HG03025 (cell line): ENCODE data around the gene KCNJ12.
"Not testable (repeated sequence)": the region's sequence is repeated elsewhere in the genome, so short reads cannot be mapped to it uniquely, and the experiment has no call there.

Source experiments
- ATAC-seq: cut with Tn5 transposase; IDR thresholded peaks from one replicate; pipeline ENCODE4 v1.9.1; 2021; ENCODE audit warnings: mild to moderate bottlenecking, moderate library complexity; ENCODE audit not compliant: unreplicated experiment, low FRiP score

KCNJ12 gene

GRCh38 chr17:21417921-21418320 is 41.8 kb downstream of the KCNJ12 start:
- ATAC-seq = no peak

- ATAC-seq = no peak
Observed at GRCh38 chr17:21418446-21419298, 42.5 kb downstream of the KCNJ12 start.

GRCh38 chr17:21419299-21420239 is 43.4 kb downstream of the KCNJ12 start:
- ATAC-seq = no peak

- ATAC-seq = not testable (repeated sequence)
Observed at GRCh38 chr17:21420503-21421090, 44.4 kb downstream of the KCNJ12 start.

GRCh38 chr17:21421421-21422310 is 45.5 kb downstream of the KCNJ12 start:
- not testable (repeated sequence) for ATAC-seq

GRCh38 chr17:21422311-21423189 is 46.4 kb downstream of the KCNJ12 start:
- ATAC-seq = not testable (repeated sequence)

- ATAC-seq = not testable (repeated sequence)
Observed at GRCh38 chr17:21423190-21423493, 47.0 kb downstream of the KCNJ12 start.

GRCh38 chr17:21424697-21425096 is 48.5 kb downstream of the KCNJ12 start:
- ATAC-seq = not testable (repeated sequence)

- no peak for ATAC-seq
Observed at GRCh38 chr17:21425321-21425720, 49.2 kb downstream of the KCNJ12 start.

- no peak for ATAC-seq
Observed at GRCh38 chr17:21425736-21426135, 49.6 kb downstream of the KCNJ12 start.

GRCh38 chr17:21426246-21426645 is 50.1 kb downstream of the KCNJ12 start:
- not testable (repeated sequence) for ATAC-seq

- not testable (repeated sequence) for ATAC-seq
Observed at GRCh38 chr17:21426876-21427275, 50.7 kb downstream of the KCNJ12 start.

GRCh38 chr17:21427727-21428126 is 51.6 kb downstream of the KCNJ12 start:
- not testable (repeated sequence) for ATAC-seq

GRCh38 chr17:21428752-21429424 is 52.7 kb downstream of the KCNJ12 start:
- ATAC-seq = not testable (repeated sequence)

- ATAC-seq = not testable (repeated sequence)
Observed at GRCh38 chr17:21429921-21430628, 53.9 kb downstream of the KCNJ12 start.

- ATAC-seq = not testable (repeated sequence)
Observed at GRCh38 chr17:21433971-21434370, 57.8 kb downstream of the KCNJ12 start.

- ATAC-seq = not testable (repeated sequence)
Observed at GRCh38 chr17:21434976-21435375, 58.8 kb downstream of the KCNJ12 start.

GRCh38 chr17:21436481-21436880 is 60.3 kb downstream of the KCNJ12 start:
- not testable (repeated sequence) for ATAC-seq
